Endometrial microvascular endothelial cells (primary cell): ENCODE measurements around the gene PIK3CB. TPM values are rescaled to one million over a fixed set of nuclear protein-coding genes. Genes with fewer than 3 reads are reported as not detected.
"Not testable (repeated sequence)": the region's sequence is repeated elsewhere in the genome, so short reads cannot be mapped to it uniquely, and the experiment has no call there.

Experiments
- in situ Hi-C: cut with HindIII; loops from 2 replicates; pipeline ENCODE4 v1.10.0; 2017; ENCODE audit warnings: low sequenced_read_pairs, low pct_unique_long_range_greater_than_20kb; ENCODE audit errors: inconsistent ontology term
- total RNA-seq: library from RNA; depleted of rRNA; stranded (reverse); fragments of >200 nt; gene quantifications from one replicate; pipeline ENCODE4 v1.2.3, GENCODE V29; 2015; ENCODE audit errors: inconsistent ontology term

PIK3CB gene
- total RNA-seq, 1 donor from 2014 or later = 29.4 TPM

DNA sequence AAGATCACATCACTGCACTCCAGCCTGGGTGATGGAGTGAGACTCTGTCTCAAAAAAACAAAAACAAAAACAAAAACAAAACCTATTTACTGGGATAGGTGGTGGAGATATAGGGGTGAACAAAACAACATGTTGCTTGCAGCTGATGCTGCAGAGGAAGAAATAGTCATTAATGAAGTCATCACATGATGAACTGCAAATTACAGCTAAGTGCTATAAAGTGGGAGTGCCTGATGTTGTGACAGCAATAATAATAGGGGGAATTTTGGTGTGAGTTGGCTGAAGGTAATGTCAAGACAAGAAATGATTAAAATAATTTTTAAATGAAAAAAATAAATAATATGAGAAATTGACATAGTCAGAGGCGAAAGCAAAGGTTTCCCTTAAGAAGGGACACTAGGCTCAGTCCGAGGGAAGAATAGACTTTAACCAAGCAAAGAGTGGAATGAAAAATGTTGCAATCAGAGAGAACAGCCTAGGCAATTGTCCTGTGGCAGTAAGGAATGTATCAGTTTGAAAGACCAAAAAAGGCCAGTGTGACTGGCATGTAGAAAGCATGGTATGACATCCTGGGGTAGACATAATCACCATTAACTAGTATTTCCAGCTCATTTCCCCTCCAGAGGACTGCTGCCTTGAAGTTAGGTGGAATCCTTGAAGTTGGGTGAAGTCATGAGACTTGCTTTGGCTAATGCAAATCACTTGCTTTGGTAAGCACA lies 14.7 kb upstream of the PIK3CB start:
- in situ Hi-C loops = no loop called here

DNA sequence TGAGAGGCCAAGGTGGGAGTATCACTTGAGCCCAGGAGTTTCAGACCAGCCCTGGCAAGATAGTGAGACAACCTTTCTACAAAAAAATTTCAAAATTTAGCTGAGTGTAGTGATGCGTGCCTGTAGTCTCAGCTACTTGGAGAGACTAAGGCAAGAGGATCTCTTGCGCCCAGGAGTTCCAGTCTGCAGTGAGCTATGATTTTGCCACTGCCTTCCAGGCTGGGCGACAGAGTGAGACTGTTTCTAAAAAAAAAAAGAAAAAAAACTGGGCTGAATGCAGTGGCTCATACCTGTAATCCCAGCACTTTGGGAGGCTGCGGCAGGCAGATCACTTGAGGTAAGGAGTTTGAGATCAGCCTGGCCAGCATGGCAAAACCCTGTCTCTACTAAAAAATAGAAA lies 14.0 kb upstream of the PIK3CB start:
- in situ Hi-C loops = no loop called here

DNA sequence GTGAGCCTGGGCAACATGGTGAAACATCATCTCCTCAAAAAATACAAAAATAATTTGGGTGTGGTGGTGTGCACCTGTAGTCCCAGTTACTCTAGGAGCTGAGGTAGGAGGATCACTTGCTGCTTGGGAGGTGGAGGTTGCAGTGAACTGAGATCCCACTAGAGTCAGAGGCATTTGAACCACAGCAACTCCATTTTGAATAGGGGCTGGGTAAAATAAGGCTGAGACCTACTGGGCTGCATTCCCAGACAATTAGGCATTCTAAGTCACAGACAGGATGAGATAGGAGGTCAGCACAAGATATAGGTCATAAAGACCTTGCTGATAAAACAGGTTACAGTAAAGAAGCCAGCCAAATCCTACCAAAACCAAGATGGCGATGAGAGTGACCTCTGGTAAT lies 12.1 kb upstream of the PIK3CB start:
- in situ Hi-C loops = not testable (repeated sequence)

DNA sequence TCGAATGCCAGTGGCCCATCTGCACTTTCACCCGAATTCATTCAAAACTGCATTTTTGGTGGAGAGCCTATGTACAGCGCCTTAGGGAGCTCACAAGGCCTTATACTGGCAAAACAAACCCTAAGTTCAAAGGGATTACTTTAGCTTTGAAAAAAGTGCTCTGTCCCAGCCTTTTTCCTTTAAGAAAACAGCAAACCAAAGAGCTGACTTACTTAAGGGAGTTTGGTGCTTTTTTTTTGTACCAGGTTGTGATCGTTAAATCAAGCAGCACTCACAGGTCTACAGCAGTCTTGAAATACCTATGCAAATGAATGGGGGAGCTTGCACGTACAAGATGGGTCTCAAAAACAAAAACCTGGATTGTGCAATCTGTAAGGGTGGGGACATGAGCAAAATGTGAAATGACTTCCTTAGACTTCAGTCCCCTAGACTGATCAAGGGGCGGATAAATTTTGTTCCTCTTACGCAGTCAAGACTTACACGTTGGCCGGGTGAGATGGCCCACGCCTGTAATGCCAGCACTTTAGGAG lies 11.6 kb upstream of the PIK3CB start:
- in situ Hi-C loops = no loop called here

DNA sequence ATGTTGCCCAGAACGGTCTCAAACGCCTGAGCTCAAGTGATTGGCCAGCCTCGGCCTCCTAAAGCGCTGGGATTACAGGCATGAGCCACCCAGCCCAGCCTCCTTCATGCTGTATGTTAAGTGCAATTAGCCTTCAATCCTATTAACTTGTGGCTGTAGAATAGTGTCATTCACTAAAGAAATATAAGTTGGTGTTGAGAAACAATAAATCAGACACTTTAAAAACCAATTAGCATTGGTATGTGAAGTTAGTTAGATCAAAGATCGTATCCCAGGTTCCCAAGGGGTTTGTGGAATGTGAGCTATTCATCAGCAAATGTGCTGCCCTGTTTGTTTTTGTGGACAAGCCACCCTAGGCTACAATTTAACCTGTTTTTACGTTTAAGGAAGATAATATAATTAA lies 11.0 kb upstream of the PIK3CB start:
- in situ Hi-C loops = no loop called here

DNA sequence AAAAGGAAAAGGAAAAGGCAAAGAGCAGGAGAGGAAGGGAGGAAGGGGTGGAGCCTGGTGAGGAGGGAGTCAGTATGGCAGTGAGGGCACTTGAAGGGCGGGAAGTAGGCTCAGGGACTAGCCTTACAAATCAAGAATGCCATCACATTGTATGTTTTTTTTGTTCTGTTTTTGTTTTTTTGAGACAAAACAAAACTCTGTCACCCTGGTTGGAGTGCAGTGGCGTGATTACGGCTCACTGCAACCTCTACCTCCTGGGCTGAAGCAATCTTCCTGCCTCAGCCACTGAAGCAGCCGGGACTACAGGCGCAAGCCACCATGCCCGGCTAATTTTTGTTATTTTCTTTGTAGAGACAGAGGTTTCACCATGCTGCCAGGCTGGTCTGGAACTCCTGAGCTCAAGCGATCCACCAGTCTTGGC lies 10.5 kb upstream of the PIK3CB start:
- in situ Hi-C loops = no loop called here

DNA sequence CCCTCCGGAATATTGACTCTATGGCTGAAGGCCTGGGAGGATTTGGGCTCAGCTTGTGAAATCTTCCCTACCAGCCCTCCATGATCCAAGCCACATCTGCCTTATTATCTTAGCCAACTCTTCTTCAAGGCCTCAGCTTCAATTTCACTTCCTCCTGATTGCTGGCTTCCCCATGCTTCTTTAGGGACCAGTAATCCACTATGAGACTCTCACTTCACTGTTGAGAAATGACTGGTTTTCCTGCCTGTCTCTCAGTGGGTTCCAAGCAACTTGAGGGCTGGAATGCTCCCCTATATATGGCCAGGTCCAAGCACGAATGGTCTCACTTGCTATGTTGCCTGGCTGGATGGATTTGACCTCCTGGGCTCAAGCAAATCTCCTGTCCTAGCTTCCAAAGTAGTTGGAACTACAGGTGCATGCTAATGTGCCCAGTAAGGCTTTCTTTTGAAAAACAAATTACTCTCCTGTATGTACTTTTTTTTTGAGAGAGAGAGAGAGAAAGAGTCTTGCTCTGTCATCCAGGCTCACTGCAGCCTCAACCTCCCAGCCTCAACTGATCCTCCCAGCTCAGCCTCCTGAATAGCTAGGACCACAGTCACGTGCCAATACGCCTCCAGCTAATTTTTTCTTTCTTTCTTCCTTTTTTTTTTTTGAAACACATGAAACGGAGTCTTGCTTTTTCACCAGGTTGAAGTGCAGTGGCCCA lies 7.9 kb upstream of the PIK3CB start:
- in situ Hi-C loops = no loop called here

DNA sequence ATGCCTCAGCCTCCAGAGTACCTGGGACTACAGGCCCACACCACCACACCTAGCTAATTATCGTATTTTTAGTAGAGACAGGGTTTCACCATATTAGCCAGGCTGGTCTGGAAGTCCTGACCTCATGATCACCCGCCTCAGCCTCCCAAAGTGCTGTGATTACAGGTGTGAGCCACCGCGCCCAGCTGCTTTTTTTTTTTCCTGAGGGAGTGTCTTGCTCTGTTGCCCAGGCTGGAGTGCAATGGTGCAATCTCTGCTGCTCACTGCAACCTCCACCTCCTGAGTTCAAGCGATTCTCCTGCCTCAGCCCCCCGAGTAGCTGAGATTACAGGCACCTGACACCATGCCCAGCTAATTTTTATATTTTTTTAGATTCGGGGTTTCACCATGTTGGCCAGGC lies 3.7 kb upstream of the PIK3CB start:
- in situ Hi-C loops = not testable (repeated sequence)

DNA sequence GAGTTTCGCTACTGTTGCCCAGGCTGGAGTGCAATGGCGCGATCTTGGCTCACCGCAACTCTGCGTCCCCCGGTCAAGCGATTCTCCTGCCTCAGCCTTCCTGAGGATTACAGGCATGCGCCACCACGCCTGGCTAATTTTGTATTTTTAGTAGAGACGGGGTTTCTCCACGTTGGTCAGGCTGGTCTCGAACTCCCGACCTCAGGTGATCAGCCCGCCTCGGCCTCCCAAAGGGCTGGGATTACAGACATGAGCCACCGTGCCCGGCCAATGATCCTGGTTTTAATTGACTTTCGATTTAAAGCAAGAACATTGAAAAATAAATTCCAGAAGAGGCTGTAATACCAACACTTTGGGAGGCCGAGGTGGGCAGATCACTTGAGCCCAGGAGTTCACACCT lies 1.1 kb upstream of the PIK3CB start:
- in situ Hi-C loops = not testable (repeated sequence)

DNA sequence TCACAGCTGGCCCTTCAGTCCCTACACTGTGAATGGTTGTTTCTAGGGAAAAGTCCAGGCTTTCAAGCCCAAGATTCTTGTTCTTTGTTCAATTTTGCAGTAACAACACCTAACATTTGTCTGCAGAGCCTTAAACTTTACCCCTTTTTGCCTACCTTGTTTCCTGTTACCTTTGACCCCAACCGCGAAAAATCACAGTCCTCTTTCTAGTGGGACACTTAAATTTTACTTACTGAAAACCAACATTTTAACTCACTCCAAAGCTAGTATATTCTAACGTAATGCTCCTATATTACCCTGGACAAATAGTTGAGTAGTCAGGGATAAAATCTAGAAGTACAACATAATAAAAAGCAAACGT lies 649 bp upstream of the PIK3CB start:
- in situ Hi-C loops = no loop called here

DNA sequence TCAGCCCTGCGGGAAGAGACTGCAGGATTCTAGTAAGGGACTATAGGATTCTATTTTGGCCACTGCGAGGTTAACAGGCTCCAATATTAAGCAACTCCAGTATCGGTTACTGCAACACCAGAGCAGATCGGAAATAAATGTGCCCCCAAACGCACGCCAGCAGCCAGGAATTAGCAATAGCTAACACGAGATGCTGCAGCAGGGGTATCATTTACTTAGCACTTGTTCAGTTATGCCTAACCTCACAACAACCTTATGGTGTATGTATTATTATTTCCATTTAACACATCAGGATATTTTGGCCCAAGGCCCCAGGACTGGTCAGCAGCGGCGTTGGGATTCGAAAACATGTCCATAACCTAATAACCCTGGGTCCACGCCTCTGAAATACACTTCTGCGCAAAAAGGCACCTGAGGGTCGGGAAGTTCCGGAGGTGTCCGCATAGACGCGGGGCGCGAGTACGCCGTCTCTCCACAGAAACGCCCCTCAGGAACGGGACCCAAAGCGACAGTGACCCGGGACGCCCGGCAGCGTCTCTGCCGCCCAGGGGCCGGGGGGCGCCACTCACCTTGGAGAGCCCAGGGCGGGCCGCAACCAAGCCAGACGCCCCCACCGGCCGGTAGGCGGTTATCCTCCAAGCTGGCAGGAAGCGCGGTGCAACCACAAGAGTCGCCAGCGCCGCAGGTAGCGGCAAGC lies 681 bp downstream of the PIK3CB start:
- in situ Hi-C loops = no loop called here

DNA sequence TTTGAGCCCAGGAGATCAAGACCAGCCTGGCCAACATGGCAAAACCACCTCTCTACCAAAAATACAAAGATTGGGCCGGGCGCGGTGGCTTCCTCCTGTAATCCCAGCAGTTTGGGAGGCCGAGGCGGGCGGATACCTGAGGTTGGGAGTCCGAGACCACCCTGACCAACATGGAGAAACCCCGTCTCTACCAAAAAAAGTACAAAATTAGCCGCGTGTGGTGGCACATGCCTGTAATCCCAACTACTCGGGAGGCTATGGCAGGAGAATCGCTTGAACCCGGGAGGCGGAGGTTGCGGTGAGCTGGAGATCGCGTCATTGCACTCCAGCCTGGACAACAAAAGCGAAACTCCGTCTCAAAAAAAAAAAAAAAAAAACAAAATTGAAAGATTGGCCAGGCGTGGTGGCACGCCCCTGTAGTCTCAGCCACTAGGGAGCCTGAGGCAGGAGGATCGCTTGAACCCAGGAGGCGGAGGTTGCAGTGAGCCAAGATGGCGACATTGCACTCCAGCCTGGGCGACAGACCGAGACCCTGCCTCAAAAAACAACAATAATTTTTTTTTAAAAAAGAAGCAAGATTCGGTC lies 2.2 kb downstream of the PIK3CB start:
- in situ Hi-C loops = not testable (repeated sequence)

DNA sequence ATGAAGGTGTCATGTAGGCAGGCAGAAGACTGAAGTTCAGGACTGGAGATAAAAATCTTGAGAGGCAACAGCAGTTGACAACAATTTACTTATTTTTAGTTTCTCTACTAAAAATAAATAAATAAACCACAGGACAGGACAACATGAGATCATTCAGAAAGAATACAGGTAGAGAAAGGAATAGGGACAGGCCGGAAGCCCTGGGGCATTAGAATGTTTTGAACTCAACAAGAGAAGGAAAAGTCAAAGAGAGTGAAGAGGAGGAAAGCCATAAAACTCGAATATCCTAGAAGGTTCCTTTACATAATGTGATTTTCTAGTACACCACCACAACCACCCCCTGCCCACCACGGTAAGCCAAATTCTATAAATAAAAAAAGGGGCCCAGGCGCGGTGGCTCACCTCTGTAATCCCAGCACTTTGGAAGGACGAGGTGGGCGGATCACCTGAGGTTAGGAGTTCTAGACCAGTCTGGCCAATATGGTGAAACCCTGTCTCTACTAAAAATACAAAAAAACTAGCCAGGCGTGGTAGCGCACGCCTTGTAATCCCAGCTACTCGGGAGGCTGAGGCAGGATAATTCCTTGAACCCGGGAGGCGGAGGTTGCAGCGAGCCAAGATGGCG lies 4.7 kb downstream of the PIK3CB start:
- in situ Hi-C loops = no loop called here

DNA sequence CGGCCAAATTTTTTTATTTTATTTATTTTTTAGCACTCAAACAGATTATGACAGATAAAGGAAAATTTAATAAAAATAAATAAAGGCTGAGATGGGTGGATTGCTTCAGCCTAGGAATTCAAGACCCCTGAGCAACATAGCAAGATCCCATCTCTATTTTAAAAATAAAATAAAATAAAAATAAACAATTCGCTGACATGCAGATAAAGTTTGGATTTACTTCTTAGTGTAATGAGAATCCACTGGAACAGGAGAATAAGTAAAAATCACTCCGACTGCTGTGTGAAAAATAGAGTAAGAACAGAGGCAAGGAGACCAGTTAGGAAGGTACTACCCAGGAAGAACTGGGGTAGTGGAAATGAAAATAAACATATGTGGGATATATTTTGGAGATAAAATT lies 5.6 kb downstream of the PIK3CB start:
- in situ Hi-C loops = no loop called here

DNA sequence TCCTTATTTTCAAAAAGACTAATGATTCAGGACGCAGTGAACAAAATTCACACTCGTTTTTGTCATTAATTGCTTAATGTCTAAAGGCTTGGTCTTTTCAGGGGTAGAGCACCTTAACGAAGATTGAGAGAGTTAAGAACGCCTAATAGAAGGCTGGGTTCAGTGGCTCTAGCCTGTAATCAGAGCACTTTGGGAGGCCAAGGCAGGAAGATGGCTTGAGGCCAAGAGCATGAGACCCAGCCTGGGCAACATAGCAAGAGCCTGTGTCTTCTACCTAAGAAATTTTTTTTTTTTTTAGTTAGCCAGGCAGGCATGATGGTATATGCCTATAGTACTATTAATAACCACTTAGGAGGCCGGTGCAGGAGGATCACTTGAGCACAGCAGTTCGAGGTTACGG lies 7.5 kb downstream of the PIK3CB start:
- in situ Hi-C loops = no loop called here

DNA sequence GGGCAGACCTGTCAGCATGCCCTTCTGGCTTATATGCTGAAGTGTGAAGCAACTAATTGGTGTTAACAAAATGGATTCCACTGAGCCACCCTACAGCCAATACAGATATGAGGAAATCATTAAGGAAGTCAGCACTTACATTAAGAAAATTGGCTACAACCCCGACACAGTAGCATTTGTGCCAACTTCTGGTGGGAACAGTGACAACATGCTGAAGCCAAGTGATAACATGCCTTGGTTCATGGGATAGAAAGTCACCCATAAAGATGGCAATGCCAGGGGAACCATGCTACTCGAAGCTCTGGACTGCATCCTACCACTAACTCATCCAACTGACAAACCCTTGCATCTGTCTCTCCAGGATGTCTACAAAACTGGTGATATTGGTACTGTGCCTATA lies 9.4 kb downstream of the PIK3CB start:
- in situ Hi-C loops = no loop called here

DNA sequence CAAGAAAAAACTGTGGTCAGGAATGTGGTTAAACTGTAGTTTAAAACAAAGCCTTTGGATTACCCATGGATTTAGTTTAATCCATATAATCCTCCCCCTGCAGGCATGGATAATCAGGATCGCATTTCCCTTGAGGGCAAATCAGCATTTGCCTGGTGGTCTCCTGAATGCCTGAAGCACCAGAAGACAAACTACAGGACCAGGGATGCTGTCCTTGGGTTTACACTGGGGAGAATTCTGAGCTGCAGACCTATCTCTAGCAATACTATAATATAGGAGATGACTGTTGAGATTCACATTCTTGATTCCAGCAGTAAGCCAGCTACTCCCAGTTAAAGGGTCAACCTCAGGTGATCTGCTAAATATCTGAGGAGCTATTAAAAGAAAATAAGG lies 10.6 kb downstream of the PIK3CB start:
- in situ Hi-C loops = no loop called here

DNA sequence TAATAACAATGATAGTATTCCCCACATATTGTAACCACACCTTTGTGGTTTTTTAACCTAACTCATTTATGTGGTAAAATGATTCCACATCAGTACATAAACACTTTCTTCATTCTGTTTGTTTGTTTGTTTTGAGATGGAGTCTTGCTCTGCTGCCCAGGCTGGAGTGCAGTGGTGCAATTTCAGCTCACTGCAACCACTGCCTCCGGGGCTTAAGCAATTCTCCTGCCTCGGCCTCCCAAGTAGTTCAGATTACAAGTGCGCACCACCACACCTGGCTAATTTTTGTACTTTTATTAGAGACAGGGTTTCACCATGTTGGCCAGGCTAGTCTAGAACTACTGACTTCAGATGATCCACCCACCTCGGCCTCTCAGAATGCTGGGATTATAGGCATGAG lies 14.3 kb downstream of the PIK3CB start:
- in situ Hi-C loops = not testable (repeated sequence)

DNA sequence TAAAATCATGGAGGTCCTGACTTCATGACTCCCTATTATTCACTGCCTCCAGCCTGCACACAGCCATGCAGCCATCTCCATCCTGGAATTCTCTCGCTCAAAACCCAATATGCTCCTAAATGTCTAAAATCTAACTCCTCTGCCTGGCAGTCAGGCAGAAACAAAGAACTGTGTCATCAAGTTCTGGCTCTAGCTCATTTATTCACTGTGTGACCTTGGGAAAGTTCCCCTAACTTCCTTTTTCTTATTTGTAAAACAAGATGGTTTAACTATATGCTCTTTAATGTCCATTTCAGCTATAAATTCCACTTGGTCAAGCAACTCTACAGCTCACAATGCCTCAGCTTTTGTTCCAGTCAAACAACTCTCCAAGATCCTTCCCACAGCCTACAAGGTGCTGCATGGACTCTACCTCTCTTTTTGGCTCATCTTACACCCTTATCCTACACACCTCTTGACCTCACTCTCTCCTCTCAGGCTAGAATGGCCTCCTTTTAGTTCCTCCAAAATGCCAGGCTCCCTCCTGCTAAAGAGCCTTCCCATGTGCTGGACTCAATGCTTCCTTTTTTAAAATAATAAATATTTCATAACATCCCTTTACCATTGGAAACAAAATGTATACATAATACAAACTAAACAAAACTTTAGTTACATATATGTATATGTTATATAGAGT lies 16.4 kb downstream of the PIK3CB start:
- in situ Hi-C loops = no loop called here
